K562 (cell line): ENCODE data around the gene COL5A3. TPM values are rescaled to one million over a fixed set of nuclear protein-coding genes. Genes with fewer than 3 reads are reported as not detected.

Experiments
- ATAC-seq: fragments of 200-7000 bp; cut with Tn5 transposase; 3 replicates; pipeline ENCODE4 v1.9.1; 2020; ENCODE audit warnings: moderate library complexity
- BruUV-seq: library from RNA; stranded (reverse); fragments of 400-500 nt; replicated peaks from 2 replicates; lab custom pipeline; 2021; lab: Mats Ljungman, UMichigan
- CTCF ChIA-PET: fragments of 300-600 bp; formaldehyde crosslinking; extraction: SDS; loops from one replicate; lab custom pipeline; 2021; ENCODE audit warnings: low intra/inter-chr PET ratio; lab: Yijun Ruan, JAX
- POLR2A ChIA-PET: fragments of 300-600, 350-650 bp; sonication (Branson Sonifier 250); formaldehyde crosslinking; extraction: SDS; loops from one replicate; lab custom pipeline; 2021; ENCODE audit warnings: antibody characterized with exemption, inconsistent platforms; lab: Yijun Ruan, JAX
- DNase-seq, 4 experiments: peaks; one replicate each; pipeline versions ENCODE4 v3.0.0 to v3.0.0-alpha.2; 2011 to 2018; ENCODE audit warnings: low spot score in 3 of 4, mixed read lengths in 3 of 4; ENCODE audit errors: extremely low read depth in 1 of 4
- FAIRE-seq: peaks from 2 replicates; lab custom pipeline; 2011; peaks lifted over from hg19 to GRCh38; lab: Jason Lieb, UNC
- H2AFZ ChIP-seq: 2 replicates; pipeline ENCODE4 v1.6.0; 2011; ENCODE audit warnings: low read depth, low read length, control low read depth, inconsistent platforms
- H3K27ac ChIP-seq: fragments of 200-600 bp; 3 replicates; pipeline ENCODE4 v1.8.0; 2011; ENCODE audit warnings: low read depth, mild to moderate bottlenecking, control low read depth, inconsistent platforms, low read length, moderate library complexity, mixed read lengths; ENCODE audit errors: extremely low read depth
- H3K27me3 ChIP-seq, 2 experiments: fragments of 300-600 bp in 1 of 2; 2 replicates in 1 of 2; 3 replicates in 1 of 2; pipeline versions ENCODE4 v1.6.0 to v1.8.0; 2011; ENCODE audit warnings: inconsistent platforms in 2 of 2, low read length in 2 of 2, mild to moderate bottlenecking in 1 of 2, mixed read lengths in 1 of 2, moderate library complexity in 1 of 2; ENCODE audit not compliant: control insufficient read depth in 2 of 2, insufficient read depth in 2 of 2
- H3K36me3 ChIP-seq: fragments of 300-600 bp; 3 replicates; pipeline ENCODE4 v1.8.0; 2011; ENCODE audit warnings: mild to moderate bottlenecking, low read length, inconsistent platforms; ENCODE audit not compliant: control insufficient read depth, insufficient read depth
- H3K4me1 ChIP-seq, 2 experiments: fragments of 200-600 bp in 1 of 2; replicated peaks in 1 of 2; 2 replicates in 1 of 2; 3 replicates in 1 of 2; pipeline versions ENCODE4 v1.5.1 to v1.8.0; 2011; ENCODE audit warnings: inconsistent platforms in 2 of 2, low read length in 2 of 2, mild to moderate bottlenecking in 1 of 2, mixed read lengths in 1 of 2, moderate library complexity in 1 of 2; ENCODE audit not compliant: control insufficient read depth in 2 of 2, insufficient read depth in 2 of 2
- H3K4me2 ChIP-seq: 2 replicates; pipeline ENCODE4 v1.6.1; 2011; ENCODE audit warnings: low read length, control low read depth, inconsistent platforms, mixed read lengths; ENCODE audit not compliant: insufficient read depth
- H3K4me3 ChIP-seq: fragments of 200-600 bp; sonication (generic), shearing (Covaris generic); 2 replicates; pipeline ENCODE4 v1.5.1; 2016; ENCODE audit warnings: control low read depth, inconsistent platforms
- H3K79me2 ChIP-seq: fragments of 200-600 bp; 3 replicates; pipeline ENCODE4 v1.8.0; 2011; ENCODE audit warnings: low read length, inconsistent platforms; ENCODE audit not compliant: control insufficient read depth, insufficient read depth
- H3K9ac ChIP-seq, 2 experiments: 2 replicates each; pipeline versions ENCODE4 v1.6.0 to v1.6.1; 2011; ENCODE audit warnings: low read depth in 2 of 2, low read length in 2 of 2, control low read depth in 1 of 2, inconsistent platforms in 1 of 2, mild to moderate bottlenecking in 1 of 2, mixed read lengths in 1 of 2; ENCODE audit not compliant: insufficient read depth in 1 of 2
- H3K9me1 ChIP-seq: one replicate; pipeline ENCODE4 v1.6.0; 2011; ENCODE audit warnings: inconsistent platforms, mild to moderate bottlenecking, low read length, moderate library complexity; ENCODE audit not compliant: control insufficient read depth, insufficient read depth
- H3K9me3 ChIP-seq: replicated peaks from 2 replicates; pipeline ENCODE4 v1.5.1; 2011; ENCODE audit warnings: low read depth, low read length, inconsistent platforms; ENCODE audit not compliant: control insufficient read depth, insufficient read depth
- H4K20me1 ChIP-seq: replicated peaks from 2 replicates; pipeline ENCODE4 v1.6.1; 2011; ENCODE audit warnings: low read length, inconsistent platforms, mixed read lengths; ENCODE audit not compliant: control insufficient read depth, insufficient read depth
- ARHGAP35 ChIP-seq: fragments of 450-650 bp; IDR thresholded peaks from 2 replicates; pipeline ENCODE4 v1.6.1; 2018; ENCODE audit not compliant: partially characterized antibody
- ARID1B ChIP-seq: fragments of 450-650 bp; IDR thresholded peaks from 2 replicates; pipeline ENCODE4 v1.6.1; 2016; ENCODE audit warnings: antibody characterized with exemption, mild to moderate bottlenecking, inconsistent platforms
- ATF3 ChIP-seq, 2 experiments: fragments of 450-650 bp in 1 of 2; sonication (generic) in 1 of 2; formaldehyde crosslinking in 1 of 2; IDR thresholded peaks in 1 of 2; conservative IDR thresholded peaks in 1 of 2; 2 replicates each; pipeline versions ENCODE4 v1.6.1 to v1.8.1; 2016 to 2023; ENCODE audit warnings: mild to moderate bottlenecking in 2 of 2, moderate library complexity in 2 of 2, inconsistent platforms in 1 of 2, missing genetic modification reagents in 1 of 2
- CCNT2 ChIP-seq: IDR thresholded peaks from 2 replicates; pipeline ENCODE4 v1.6.1; 2011; ENCODE audit warnings: borderline replicate concordance, low read depth, mild to moderate bottlenecking, moderate library complexity, mixed read lengths, low read length; ENCODE audit not compliant: insufficient read length; ENCODE audit errors: extremely low read depth
- EHMT2 ChIP-seq: fragments of 450-650 bp; IDR thresholded peaks from 2 replicates; pipeline ENCODE4 v1.6.1; 2018; ENCODE audit warnings: antibody characterized with exemption
- GABPB1 ChIP-seq: sonication (generic); formaldehyde crosslinking; IDR thresholded peaks from 2 replicates; pipeline ENCODE4 v1.8.0; 2022; ENCODE audit warnings: mild to moderate bottlenecking, missing genetic modification reagents
- HOXB6 ChIP-seq: fragments of 250-450 bp; sonication (Bioruptor Pico); IDR thresholded peaks from 2 replicates; pipeline ENCODE4 v1.5.1; 2022; ENCODE audit warnings: mild to moderate bottlenecking, borderline replicate concordance
- PKNOX1 ChIP-seq: fragments of 450-650 bp; IDR thresholded peaks from 2 replicates; pipeline ENCODE4 v1.6.1; 2016
- TEAD4 ChIP-seq, 2 experiments: sonication (generic) in 1 of 2; formaldehyde crosslinking in 1 of 2; IDR thresholded peaks; 2 replicates each; pipeline versions ENCODE4 v1.6.1 to v1.8.0; 2012 to 2022; ENCODE audit warnings: borderline replicate concordance in 1 of 2, inconsistent platforms in 1 of 2, low read length in 1 of 2, mild to moderate bottlenecking in 1 of 2, missing genetic modification reagents in 1 of 2
- U2AF2 ChIP-seq: fragments of 200-400 bp; formaldehyde crosslinking; optimal IDR thresholded peaks from 2 replicates; pipeline ENCODE3; 2017; ENCODE audit warnings: low read depth, mild to moderate bottlenecking, low read length
- ZNF224 ChIP-seq: sonication (generic); formaldehyde crosslinking; IDR thresholded peaks from 2 replicates; pipeline ENCODE4 v1.8.0; 2022; ENCODE audit warnings: mild to moderate bottlenecking, missing genetic modification reagents
- ZNF280A ChIP-seq: fragments of 450-650 bp; IDR thresholded peaks from 2 replicates; pipeline ENCODE4 v1.6.1; 2018; ENCODE audit warnings: mild to moderate bottlenecking, low read depth; ENCODE audit not compliant: partially characterized antibody
- WGBS: fragments of 100-300 bp; shearing (Covaris generic); methylation state at CpG from one replicate; pipeline ENCODE4 v1.1.6; 2016; ENCODE audit warnings: low coverage, mixed read lengths; ENCODE audit not compliant: insufficient coverage; ENCODE audit errors: missing lambda C conversion rate; 5-methylcytosine and 5-hydroxymethylcytosine counted together
- in situ Hi-C: fragments of 300-500 bp; cut with MboI; formaldehyde crosslinking; loops from 4 replicates; pipeline ENCODE4 v1.15.0; 2018; ENCODE audit warnings: inconsistent platforms, mixed read lengths
- intact Hi-C: fragments of 100-400 bp; cut with micrococcal nuclease; formaldehyde crosslinking; loops from 2 replicates; pipeline ENCODE4 v1.14.2; 2022
- polyA plus RNA-seq, 8 experiments: library from polyadenylated mRNA; depleted of rRNA in 4 of 8; stranded (reverse) in 5 of 8; unstranded in 3 of 8; fragments of >200 nt; fragmentation: Nextera tagmentation in 2 of 8; fragmentation: Illumina TruSeq in 1 of 8; extraction: Ambion mirVana in 2 of 8; extraction: Trizol in 1 of 8; gene quantifications; 2 replicates each; pipeline versions ENCODE4 v1.2.1 to v1.2.3, GENCODE V29; 2011 to 2014; ENCODE audit warnings: inconsistent platforms in 1 of 8, missing spikeins in 1 of 8
- total RNA-seq, 7 experiments: library from RNA; depleted of rRNA in 6 of 7; stranded (reverse); fragments of >200 nt in 6 of 7; fragmentation: Illumina TruSeq in 2 of 7; extraction: Trizol in 2 of 7; gene quantifications; 2 replicates each; pipeline versions ENCODE4 v1.2.1 to v1.2.3, GENCODE V29; 2011 to 2021; ENCODE audit warnings: low replicate concordance in 1 of 7

Gene COL5A3
- total and polyA plus RNA-seq, 9 of the 15 experiments (the other 6 are each of a cell fraction or from before 2014, with no cell fraction given): 0.01 to 0.02 TPM; not detected in 7

- TF ChIP-seq GABPB1 (0 out of 2 replicates have a peak, but pooled peaks have one; percentile 4), PKNOX1 (peak; percentile 47; the same call in 1 of the 2 replicates), EHMT2 (peak; percentile 60; the same call in 1 of the 2 replicates), CCNT2 (no peak), ARHGAP35 (peak; percentile 19)
Measured at GRCh38 chr19:10009714-10010224, 535 bp downstream of the COL5A3 start (continued).

GRCh38 chr19:10008184-10008765 is 2.0 kb downstream of the COL5A3 start:
- FAIRE-seq (no peak), ATAC-seq (no peak), DNase-seq (no peak)
- in situ Hi-C loops (no loop called here), intact Hi-C loops (no loop called here)
- 6% methylated on average over 10 of the region's 11 CpGs for WGBS
- Histone ChIP-seq H3K79me2 (no peaks in the 10 kb centered on the region), H3K4me2 (no peak overlapping the region), H3K27ac (no peak overlapping the region), H2AFZ (no peak overlapping the region), H4K20me1 (peaks cover 9% of the 10 kb centered on the region), H3K4me3 (no peak overlapping the region), H3K36me3 (no peaks in the 10 kb centered on the region), H3K9me1 (peaks cover 3% of the 10 kb centered on the region), H3K9ac (no peak overlapping the region), H3K4me1 (peaks cover 0 to 12% of the 10 kb centered on the region in 2 experiments; a peak in 2 of 5 replicates), H3K27me3 (peaks cover 8 to 48% of the 10 kb centered on the region in 2 experiments), H3K9me3 (no peaks in the 10 kb centered on the region)
- no TSS peak for BruUV-seq
- ChIA-PET POLR2A (interaction anchor here (0.6 to 1.0 kb wide), 2 partner anchors 9 to 12 kb away, joined by 3 read pairs; no protein-coding TSS in a partner anchor), CTCF (no interaction called here)
- TF ChIP-seq ZNF280A (no peak), ZNF224 (no peak), ATF3 (IDR thresholded peaks at IDR 0.05) (no peak), ATF3 (CRISPR knock-in tag; conservative IDR thresholded peaks at IDR 0.05) (no peak), HOXB6 (no peak), ARID1B (no peak), TEAD4 (IDR thresholded peaks at IDR 0.05; ENCODE audit: low read length) (no peak), TEAD4 (CRISPR knock-in tag; IDR thresholded peaks at IDR 0.05; ENCODE audit: borderline replicate concordance) (no peak), U2AF2 (no peak)
